ENCODE measurements around the gene ZNF8. TPM values are rescaled to one million over a fixed set of nuclear protein-coding genes. Genes with fewer than 3 reads are reported as not detected.
A peak's percentile ranks its signal among the peaks of the same experiment; 100 is the strongest.
"Not testable (repeated sequence)": the region's sequence is repeated elsewhere in the genome, so short reads cannot be mapped to it uniquely, and the experiment has no call there.

The ZNF8 gene
- total RNA-seq, 2 experiments from 2014 or later = 7.1 to 7.8 TPM

GRCh38 chr19:58243351-58243750 is 35.4 kb upstream of the ZNF8 start:
- Histone ChIP-seq H3K9me3 (ENCODE audit: low read length) (0 out of 2 replicates have a peak, but pooled peaks cover 14% of the 10 kb centered on the region), H3K36me3 (ENCODE audit: insufficient read depth, low read length) (peaks cover 85% of the 10 kb centered on the region), H3K27ac (ENCODE audit: low read depth, low read length, poor library complexity, severe bottlenecking) (no peak overlapping the region), H3K9me2 (ENCODE audit: insufficient read depth, low read length) (no peaks in the 10 kb centered on the region), H3K4me3 (ENCODE audit: low read depth, low read length, poor library complexity, severe bottlenecking) (no peak overlapping the region), H4K20me1 (ENCODE audit: insufficient read depth, low read length) (no peaks in the 10 kb centered on the region), H3K4me2 (ENCODE audit: low read length) (no peak overlapping the region), H3K4me1 (ENCODE audit: insufficient read depth, low read length, poor library complexity, severe bottlenecking) (no peaks in the 10 kb centered on the region), H3K79me2 (ENCODE audit: insufficient read depth, low read depth, low read length) (no peaks in the 10 kb centered on the region), H2AFZ (ENCODE audit: low read length) (no peak overlapping the region)
- ChIA-PET POLR2A (no interaction called here), CTCF (ENCODE audit: unreplicated experiment) (no interaction called here)
- intact Hi-C loops (cut with micrococcal nuclease; ENCODE audit: unreplicated experiment) = no loop called here
- BruUV-seq (replicated peaks) = no TSS peak
- TF ChIP-seq, protein P1, sequence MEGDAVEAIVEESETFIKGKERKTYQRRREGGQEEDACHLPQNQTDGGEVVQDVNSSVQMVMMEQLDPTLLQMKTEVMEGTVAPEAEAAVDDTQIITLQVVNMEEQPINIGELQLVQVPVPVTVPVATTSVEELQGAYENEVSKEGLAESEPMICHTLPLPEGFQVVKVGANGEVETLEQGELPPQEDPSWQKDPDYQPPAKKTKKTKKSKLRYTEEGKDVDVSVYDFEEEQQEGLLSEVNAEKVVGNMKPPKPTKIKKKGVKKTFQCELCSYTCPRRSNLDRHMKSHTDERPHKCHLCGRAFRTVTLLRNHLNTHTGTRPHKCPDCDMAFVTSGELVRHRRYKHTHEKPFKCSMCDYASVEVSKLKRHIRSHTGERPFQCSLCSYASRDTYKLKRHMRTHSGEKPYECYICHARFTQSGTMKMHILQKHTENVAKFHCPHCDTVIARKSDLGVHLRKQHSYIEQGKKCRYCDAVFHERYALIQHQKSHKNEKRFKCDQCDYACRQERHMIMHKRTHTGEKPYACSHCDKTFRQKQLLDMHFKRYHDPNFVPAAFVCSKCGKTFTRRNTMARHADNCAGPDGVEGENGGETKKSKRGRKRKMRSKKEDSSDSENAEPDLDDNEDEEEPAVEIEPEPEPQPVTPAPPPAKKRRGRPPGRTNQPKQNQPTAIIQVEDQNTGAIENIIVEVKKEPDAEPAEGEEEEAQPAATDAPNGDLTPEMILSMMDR (conservative IDR thresholded peaks at IDR 0.05; ENCODE audit: low read length) = no peak
- no peak for TF ChIP-seq EZH2phosphoT487 (IDR thresholded peaks at IDR 0.05; ENCODE audit: borderline replicate concordance, low read depth, low read length)
- DNase-seq (ENCODE audit: low spot score) = no peak

GRCh38 chr19:58248886-58249285 is 29.9 kb upstream of the ZNF8 start:
- no peak for DNase-seq (ENCODE audit: low spot score)
- intact Hi-C loops (cut with micrococcal nuclease; ENCODE audit: unreplicated experiment) = no loop called here
- Histone ChIP-seq H3K27ac (ENCODE audit: low read depth, low read length, poor library complexity, severe bottlenecking) (no peak overlapping the region), H3K4me1 (ENCODE audit: insufficient read depth, low read length, poor library complexity, severe bottlenecking) (no peaks in the 10 kb centered on the region), H3K79me2 (ENCODE audit: insufficient read depth, low read depth, low read length) (no peaks in the 10 kb centered on the region), H3K9me2 (ENCODE audit: insufficient read depth, low read length) (no peaks in the 10 kb centered on the region), H4K20me1 (ENCODE audit: insufficient read depth, low read length) (no peaks in the 10 kb centered on the region), H3K4me3 (ENCODE audit: low read depth, low read length, poor library complexity, severe bottlenecking) (no peak overlapping the region), H2AFZ (ENCODE audit: low read length) (no peak overlapping the region), H3K4me2 (ENCODE audit: low read length) (no peak overlapping the region), H3K9me3 (ENCODE audit: low read length) (peaks cover 50% of the 10 kb centered on the region), H3K36me3 (ENCODE audit: insufficient read depth, low read length) (peaks cover 95% of the 10 kb centered on the region)
- no TSS peak for BruUV-seq (replicated peaks)
- ChIA-PET CTCF (ENCODE audit: unreplicated experiment) (no interaction called here), POLR2A (no interaction called here)
- TF ChIP-seq, protein P1 (conservative IDR thresholded peaks at IDR 0.05; ENCODE audit: low read length) = no peak
- TF ChIP-seq EZH2phosphoT487 (IDR thresholded peaks at IDR 0.05; ENCODE audit: borderline replicate concordance, low read depth, low read length) = no peak

GRCh38 chr19:58252102-58252685 is 26.6 kb upstream of the ZNF8 start:
- no peak overlapping the region for H3K27ac ChIP-seq (ENCODE audit: low read depth, low read length, poor library complexity, severe bottlenecking)
- CTCF ChIA-PET (ENCODE audit: unreplicated experiment) = no interaction called here
- H3K79me2 ChIP-seq (ENCODE audit: insufficient read depth, low read depth, low read length) = no peaks in the 10 kb centered on the region
- no TSS peak for BruUV-seq (replicated peaks)
- intact Hi-C loops (cut with micrococcal nuclease; ENCODE audit: unreplicated experiment) = no loop called here
- H2AFZ ChIP-seq (ENCODE audit: low read length) = no peak overlapping the region
- DNase-seq (ENCODE audit: low spot score) = peak; percentile 37
- no peak overlapping the region for H3K4me2 ChIP-seq (ENCODE audit: low read length)
- POLR2A ChIA-PET = no interaction called here
- no peaks in the 10 kb centered on the region for H3K4me1 ChIP-seq (ENCODE audit: insufficient read depth, low read length, poor library complexity, severe bottlenecking)
- no peaks in the 10 kb centered on the region for H4K20me1 ChIP-seq (ENCODE audit: insufficient read depth, low read length)
- no peak for TF ChIP-seq EZH2phosphoT487 (IDR thresholded peaks at IDR 0.05; ENCODE audit: borderline replicate concordance, low read depth, low read length)
- TF ChIP-seq, protein P1 (conservative IDR thresholded peaks at IDR 0.05; ENCODE audit: low read length) = no peak
- no peaks in the 10 kb centered on the region for H3K9me2 ChIP-seq (ENCODE audit: insufficient read depth, low read length)
- no peak overlapping the region for H3K4me3 ChIP-seq (ENCODE audit: low read depth, low read length, poor library complexity, severe bottlenecking)
- H3K9me3 ChIP-seq (ENCODE audit: low read length) = peaks cover 48% of the 10 kb centered on the region
- peaks cover 90% of the 10 kb centered on the region for H3K36me3 ChIP-seq (ENCODE audit: insufficient read depth, low read length)

DNA sequence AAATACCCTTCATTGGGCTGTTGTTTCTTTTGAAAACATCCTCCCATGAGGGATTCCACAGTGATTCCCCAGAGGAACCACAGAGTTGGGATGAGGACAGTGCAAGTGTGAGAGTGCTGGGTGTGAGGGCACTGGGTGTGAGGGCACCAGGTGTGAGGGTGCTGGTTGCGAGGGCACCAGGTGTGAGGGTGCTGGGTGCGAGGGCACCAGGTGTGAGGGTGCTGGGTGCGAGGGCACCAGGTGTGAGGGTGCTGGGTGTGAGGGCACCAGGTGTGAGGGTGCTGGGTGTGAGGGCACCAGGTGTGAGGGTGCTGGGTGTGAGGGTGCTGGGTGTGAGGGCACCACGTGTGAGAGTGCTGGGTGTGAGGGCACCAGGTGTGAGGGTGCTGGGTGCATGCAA is 20.5 kb upstream of the ZNF8 start:
- H4K20me1 ChIP-seq (ENCODE audit: insufficient read depth, low read length); intact Hi-C loops (cut with micrococcal nuclease; ENCODE audit: unreplicated experiment); POLR2A ChIA-PET; BruUV-seq (replicated peaks); H3K4me3 ChIP-seq (ENCODE audit: low read depth, low read length, poor library complexity, severe bottlenecking); H3K4me2 ChIP-seq (ENCODE audit: low read length); H3K79me2 ChIP-seq (ENCODE audit: insufficient read depth, low read depth, low read length); DNase-seq (ENCODE audit: low spot score); H3K27ac ChIP-seq (ENCODE audit: low read depth, low read length, poor library complexity, severe bottlenecking); H2AFZ ChIP-seq (ENCODE audit: low read length); H3K9me2 ChIP-seq (ENCODE audit: insufficient read depth, low read length); H3K4me1 ChIP-seq (ENCODE audit: insufficient read depth, low read length, poor library complexity, severe bottlenecking): not testable (repeated sequence)
- H3K36me3 ChIP-seq (ENCODE audit: insufficient read depth, low read length) = peaks cover 90% of the 10 kb centered on the region
- CTCF ChIA-PET (ENCODE audit: unreplicated experiment) = interaction anchor here (0.6 to 0.7 kb wide), 2 partner anchors 106 to 297 kb away, joined by 3 to 4 read pairs; no protein-coding TSS in a partner anchor
- peaks cover 51% of the 10 kb centered on the region for H3K9me3 ChIP-seq (ENCODE audit: low read length)
